Measurements from ENCODE around the gene ARL9. TPM values are rescaled to one million over a fixed set of nuclear protein-coding genes. Genes with fewer than 3 reads are reported as not detected.

ARL9 gene
- total and polyA plus RNA-seq, 11 donors: 0.03 to 0.21 TPM; not detected in 9

DNA sequence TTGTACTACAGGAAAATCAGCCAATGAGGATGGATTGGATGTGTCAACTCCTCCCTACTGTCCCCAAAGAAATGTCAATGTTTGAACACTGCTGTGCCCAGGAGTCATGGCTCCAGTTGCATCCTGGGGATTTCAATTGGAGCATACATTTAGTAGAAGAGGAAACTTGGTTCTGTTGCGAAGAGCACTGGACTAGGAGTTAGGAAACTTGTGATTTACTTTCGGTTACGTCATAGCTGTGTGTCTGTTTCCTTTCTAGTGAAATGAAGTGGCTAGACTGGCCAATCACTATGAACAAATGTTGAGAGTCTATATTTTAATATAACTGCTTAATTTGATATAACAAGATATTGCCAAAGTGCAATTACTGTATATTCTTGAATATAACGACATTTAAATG is 35.2 kb downstream of the ARL9 start:
- Histone ChIP-seq H3K27ac (no peak overlapping the region), H3K36me3 (no peaks in the 10 kb centered on the region), H3K9me3 (no peaks in the 10 kb centered on the region), H3K4me3 (no peak overlapping the region), H3K27me3 (peaks cover 0 to 16% (median 0%) of the 10 kb centered on the region in 9 donors), H3K4me1 (peaks cover 0 to 7% (median 0%) of the 10 kb centered on the region in 12 donors)
- ATAC-seq (no peak), DNase-seq (no peak)
- intact Hi-C loops (cut with DNase I): loop anchor here in 5 of 10 donors (5.0 to 10.0 kb wide), 4 partner anchors 114 to 594 kb away; partner anchors contain the start of gene CEP135 (in 1 of the 5)
- TF ChIP-seq, protein P1, sequence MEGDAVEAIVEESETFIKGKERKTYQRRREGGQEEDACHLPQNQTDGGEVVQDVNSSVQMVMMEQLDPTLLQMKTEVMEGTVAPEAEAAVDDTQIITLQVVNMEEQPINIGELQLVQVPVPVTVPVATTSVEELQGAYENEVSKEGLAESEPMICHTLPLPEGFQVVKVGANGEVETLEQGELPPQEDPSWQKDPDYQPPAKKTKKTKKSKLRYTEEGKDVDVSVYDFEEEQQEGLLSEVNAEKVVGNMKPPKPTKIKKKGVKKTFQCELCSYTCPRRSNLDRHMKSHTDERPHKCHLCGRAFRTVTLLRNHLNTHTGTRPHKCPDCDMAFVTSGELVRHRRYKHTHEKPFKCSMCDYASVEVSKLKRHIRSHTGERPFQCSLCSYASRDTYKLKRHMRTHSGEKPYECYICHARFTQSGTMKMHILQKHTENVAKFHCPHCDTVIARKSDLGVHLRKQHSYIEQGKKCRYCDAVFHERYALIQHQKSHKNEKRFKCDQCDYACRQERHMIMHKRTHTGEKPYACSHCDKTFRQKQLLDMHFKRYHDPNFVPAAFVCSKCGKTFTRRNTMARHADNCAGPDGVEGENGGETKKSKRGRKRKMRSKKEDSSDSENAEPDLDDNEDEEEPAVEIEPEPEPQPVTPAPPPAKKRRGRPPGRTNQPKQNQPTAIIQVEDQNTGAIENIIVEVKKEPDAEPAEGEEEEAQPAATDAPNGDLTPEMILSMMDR (IDR thresholded peaks at IDR 0.05): no peak
- TF ChIP-seq POLR2A (IDR thresholded peaks at IDR 0.05): no peak
- WGBS, 4 donors: 89 to 94% (median 91%) methylated on average over 4 of the region's 4 CpGs

DNA sequence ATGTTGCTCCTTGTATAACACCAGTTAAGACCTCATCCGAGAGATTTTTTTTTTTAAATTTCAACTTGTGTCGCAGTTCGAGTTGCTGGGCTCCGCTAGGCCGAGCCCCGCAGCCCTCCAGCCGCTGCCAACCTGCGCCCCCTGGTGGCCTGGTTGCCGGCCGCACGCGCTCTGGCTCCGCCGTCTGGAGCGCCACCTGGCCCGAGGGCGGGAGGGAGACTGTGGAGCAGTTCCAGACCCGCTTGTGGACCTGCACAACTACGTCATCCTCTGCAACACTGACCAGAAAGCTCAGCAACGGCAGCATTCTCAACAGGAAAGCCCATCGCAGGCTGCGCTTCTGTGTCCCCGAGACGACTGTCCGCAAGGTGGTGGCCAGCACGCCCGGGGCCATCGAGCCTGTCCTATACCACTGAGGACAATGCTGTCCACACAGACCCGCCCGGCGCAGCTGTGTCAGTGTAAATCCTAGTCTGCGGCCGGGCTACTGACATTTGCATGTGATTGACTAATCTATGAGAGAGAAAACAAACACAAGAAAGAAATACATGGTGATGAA is 39.1 kb downstream of the ARL9 start:
- WGBS, 4 donors: 1 to 3% (median 2%) methylated on average over 32 to 33 of the region's 33 CpGs
- no peak for TF ChIP-seq POLR2A (IDR thresholded peaks at IDR 0.05)
- TF ChIP-seq, protein P1 (IDR thresholded peaks at IDR 0.05): peak; percentile 96 to 100 (median 98)
- intact Hi-C loops (cut with DNase I): loop anchor here in 5 of 10 donors (2.0 to 10.0 kb wide), 5 partner anchors 117 to 597 kb away; partner anchors contain the start of gene CEP135 (in 1 of the 5)
- H3K9me3 ChIP-seq: no peaks in the 10 kb centered on the region
- no peak overlapping the region for H3K27ac ChIP-seq
- H3K27me3 ChIP-seq: peaks cover 0 to 16% (median 0%) of the 10 kb centered on the region in 9 donors
- no peaks in the 10 kb centered on the region for H3K36me3 ChIP-seq
- peaks cover 0 to 7% (median 0%) of the 10 kb centered on the region in 12 donors for H3K4me1 ChIP-seq
- peak; percentile 85 to 99 (median 99) for ATAC-seq
- peak overlapping the region in 10 of 12 donors; percentile 12 to 53 (median 41) for H3K4me3 ChIP-seq
- peak; percentile 79 to 92 (median 85) for DNase-seq

DNA sequence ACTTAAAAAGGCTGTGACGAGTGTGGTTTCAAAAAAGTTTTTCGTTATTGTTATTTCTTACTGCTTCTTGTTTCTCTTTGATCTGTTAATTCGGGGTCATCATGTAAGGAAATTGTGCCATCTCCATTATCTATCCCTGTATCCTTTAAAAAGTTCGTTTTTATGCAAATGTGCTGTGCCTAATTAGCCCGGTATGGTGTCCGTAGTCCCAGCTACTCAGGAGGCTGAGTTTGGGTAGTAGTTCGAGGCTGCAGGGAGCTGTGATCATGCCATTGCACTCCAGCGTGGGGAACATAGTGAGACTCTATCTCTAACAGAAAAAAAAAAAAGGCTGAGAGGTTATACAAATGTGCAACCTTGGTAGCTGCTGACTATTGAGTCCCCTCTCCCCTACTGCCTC is 45.1 kb downstream of the ARL9 start:
- no peak for ATAC-seq
- H3K36me3 ChIP-seq: no peaks in the 10 kb centered on the region
- DNase-seq: no peak
- intact Hi-C loops (cut with DNase I): no loop called here
- no peak overlapping the region for H3K4me3 ChIP-seq
- no peak overlapping the region for H3K27ac ChIP-seq
- H3K27me3 ChIP-seq: peaks cover 0 to 4% (median 0%) of the 10 kb centered on the region in 9 donors
- no peak for TF ChIP-seq POLR2A (IDR thresholded peaks at IDR 0.05)
- WGBS, 4 donors: 66 to 77% (median 72%) methylated on average over 8 of the region's 8 CpGs
- H3K4me1 ChIP-seq: no peaks in the 10 kb centered on the region
- no peaks in the 10 kb centered on the region for H3K9me3 ChIP-seq

DNA sequence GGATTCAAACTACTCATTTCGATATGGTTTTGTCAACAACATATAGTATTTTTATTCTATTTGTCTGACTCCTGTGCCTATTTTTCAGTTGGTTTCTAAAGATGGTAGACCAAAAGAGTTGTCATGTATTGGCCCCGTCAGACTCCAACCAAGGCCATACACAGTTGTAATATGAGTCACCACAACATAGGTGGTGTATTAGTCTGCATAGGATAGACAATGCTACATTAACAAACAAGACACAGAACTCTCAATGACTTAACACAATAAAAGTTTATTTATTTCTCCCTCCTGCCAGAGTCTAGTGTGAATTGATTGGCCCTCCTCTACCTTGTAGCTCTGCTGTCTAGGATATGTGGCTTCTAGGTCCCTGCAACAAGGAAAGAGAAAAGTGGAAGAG is 45.9 kb downstream of the ARL9 start:
- intact Hi-C loops (cut with DNase I): no loop called here
- Histone ChIP-seq H3K9me3 (no peaks in the 10 kb centered on the region), H3K27me3 (peaks cover 0 to 4% (median 0%) of the 10 kb centered on the region in 9 donors), H3K4me3 (no peak overlapping the region), H3K36me3 (no peaks in the 10 kb centered on the region), H3K4me1 (no peaks in the 10 kb centered on the region), H3K27ac (no peak overlapping the region)
- ATAC-seq: no peak
- WGBS, 4 donors: 68 to 100% (median 88%) methylated on average over 2 of the region's 2 CpGs
- no peak for TF ChIP-seq POLR2A (IDR thresholded peaks at IDR 0.05)
- TF ChIP-seq, protein P1 (IDR thresholded peaks at IDR 0.05): no peak
- no peak for DNase-seq

All from heart left ventricle (tissue), 16 donors.